ENCODE results near the gene ASPG.

Gene ASPG

GRCh38 chr14:104161602-104162367 lies 76.3 kb downstream of the ASPG start:
- Mint-ChIP-seq H3K9me3 (no peaks in the 10 kb centered on the region), H3K4me1 (no peaks in the 10 kb centered on the region), H3K36me3 (no peaks in the 10 kb centered on the region), H3K27me3 (no peaks in the 10 kb centered on the region), H3K27ac (no peak overlapping the region), H3K4me3 (no peak overlapping the region)
- DNase-seq: no peak
- CTCF ChIA-PET: no interaction called here

DNA sequence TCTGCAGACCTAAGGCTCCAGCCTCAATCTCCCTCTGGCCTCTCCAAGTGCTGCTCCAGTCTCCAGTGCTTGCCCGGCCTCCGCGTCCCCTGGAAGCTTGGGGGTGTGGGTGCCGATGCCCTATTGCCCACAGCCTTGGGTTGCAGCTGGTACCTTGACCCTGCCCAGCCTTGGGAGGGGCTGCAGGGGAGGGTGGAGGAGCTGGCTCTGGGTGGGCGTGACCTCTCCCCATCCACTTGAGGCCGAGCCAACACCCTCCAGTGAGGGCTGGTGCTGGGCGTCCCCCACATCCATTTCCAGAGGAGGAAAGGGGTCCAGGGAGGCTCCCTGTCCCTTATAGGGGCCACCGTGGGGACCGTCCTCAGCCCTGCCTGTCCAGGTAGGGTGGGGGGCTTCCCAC lies 77.0 kb downstream of the ASPG start:
- no peaks in the 10 kb centered on the region for H3K27me3 Mint-ChIP-seq
- no peaks in the 10 kb centered on the region for H3K9me3 Mint-ChIP-seq
- CTCF ChIA-PET: no interaction called here
- no peak overlapping the region for H3K27ac Mint-ChIP-seq
- no peaks in the 10 kb centered on the region for H3K4me1 Mint-ChIP-seq
- no peaks in the 10 kb centered on the region for H3K36me3 Mint-ChIP-seq
- no peak for DNase-seq
- H3K4me3 Mint-ChIP-seq: no peak overlapping the region

- no peaks in the 10 kb centered on the region for H3K4me1 Mint-ChIP-seq
- CTCF ChIA-PET: no interaction called here
- no peak overlapping the region for H3K4me3 Mint-ChIP-seq
- H3K27ac Mint-ChIP-seq: no peak overlapping the region
- H3K9me3 Mint-ChIP-seq: no peaks in the 10 kb centered on the region
- DNase-seq: no peak
- H3K36me3 Mint-ChIP-seq: no peaks in the 10 kb centered on the region
- no peaks in the 10 kb centered on the region for H3K27me3 Mint-ChIP-seq
Observed at GRCh38 chr14:104163541-104163940, 78.0 kb downstream of the ASPG start.

DNA sequence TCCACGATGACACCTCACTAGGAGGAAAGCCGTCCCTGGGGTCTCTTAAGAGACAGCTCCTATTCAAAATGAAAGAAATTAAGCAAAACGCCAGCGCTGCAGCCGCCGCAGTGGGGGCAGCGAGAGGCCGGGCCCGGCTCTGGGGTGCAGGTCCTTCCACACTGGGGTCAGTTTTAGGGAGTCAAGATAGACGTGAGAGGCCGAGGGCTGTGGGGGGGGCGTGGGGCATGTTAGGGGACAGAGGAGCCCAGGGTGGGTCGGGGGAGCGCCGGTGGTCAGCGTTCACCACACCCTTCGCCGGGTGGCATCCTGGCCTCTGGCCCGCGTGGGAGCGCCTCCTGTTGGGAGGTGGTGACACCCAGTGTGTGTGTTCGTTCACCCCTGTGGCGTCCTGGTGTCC lies 78.5 kb downstream of the ASPG start:
- H3K4me1 Mint-ChIP-seq: no peaks in the 10 kb centered on the region
- H3K27ac Mint-ChIP-seq: no peak overlapping the region
- no peak overlapping the region for H3K4me3 Mint-ChIP-seq
- H3K36me3 Mint-ChIP-seq: no peaks in the 10 kb centered on the region
- H3K9me3 Mint-ChIP-seq: no peaks in the 10 kb centered on the region
- CTCF ChIA-PET: no interaction called here
- no peaks in the 10 kb centered on the region for H3K27me3 Mint-ChIP-seq
- DNase-seq: no peak

DNA sequence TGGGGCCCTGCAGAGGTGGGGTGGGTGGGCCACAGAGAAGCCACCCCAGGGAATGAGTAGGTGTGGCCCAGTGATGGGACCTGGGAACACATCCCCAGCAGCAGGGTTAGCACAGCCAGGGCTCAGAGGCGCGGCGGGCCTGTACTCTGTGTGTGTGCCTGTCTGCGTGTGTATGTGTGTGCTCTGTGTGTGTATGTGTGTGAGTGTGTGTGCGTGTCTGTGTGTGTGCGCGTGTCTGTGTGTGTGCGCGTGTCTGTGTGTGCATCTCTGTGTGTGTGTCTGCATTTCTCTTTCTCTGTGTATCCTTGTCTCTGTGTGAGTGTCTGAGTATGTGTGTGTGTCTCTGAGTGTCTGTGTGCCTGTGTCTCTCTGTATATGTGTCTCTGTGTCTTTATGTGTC lies 79.0 kb downstream of the ASPG start:
- DNase-seq: no peak
- Mint-ChIP-seq H3K27ac (no peak overlapping the region), H3K4me1 (no peaks in the 10 kb centered on the region), H3K4me3 (no peak overlapping the region), H3K27me3 (no peaks in the 10 kb centered on the region), H3K36me3 (no peaks in the 10 kb centered on the region), H3K9me3 (no peaks in the 10 kb centered on the region)
- CTCF ChIA-PET: no interaction called here
